Suppressor macrophage treated with lipopolysaccharide for 4 hours (primary cell): ENCODE data around the gene DDX39A.
A peak's percentile ranks its signal among the peaks of the same experiment; 100 is the strongest.

Experiments used
- DNase-seq: peaks from one replicate; pipeline ENCODE4 v3.0.0-alpha.2; 2020

DDX39A gene

GRCh38 chr19:14433554-14434501, 14.7 kb upstream of the DDX39A start:
- DNase-seq: no peak

- DNase-seq: peak; percentile 61
Measured at GRCh38 chr19:14432791-14433553, 13.8 kb upstream of the DDX39A start, which contains the start of gene PKN1. Gene PKN1 (plus strand): TSS chr19:14433306. CDS start chr19:14433522, 216 bp downstream.

GRCh38 chr19:14430712-14431111, 11.6 kb upstream of the DDX39A start:
- DNase-seq: no peak

- no peak for DNase-seq
Measured at GRCh38 chr19:14428882-14429416, 9.8 kb upstream of the DDX39A start.

- no peak for DNase-seq
Measured at GRCh38 chr19:14427461-14427860, 8.3 kb upstream of the DDX39A start.

GRCh38 chr19:14425696-14426138, 6.6 kb upstream of the DDX39A start:
- DNase-seq: no peak

GRCh38 chr19:14418856-14419105, 360 bp downstream of the DDX39A start:
- DNase-seq: peak; percentile 85

GRCh38 chr19:14416817-14417231, 2.3 kb downstream of the DDX39A start:
- peak; percentile 50 for DNase-seq

- peak; percentile 31 for DNase-seq
Measured at GRCh38 chr19:14414926-14415690, 4.0 kb downstream of the DDX39A start.

GRCh38 chr19:14413693-14414181, 5.4 kb downstream of the DDX39A start:
- no peak for DNase-seq

- DNase-seq: no peak
Measured at GRCh38 chr19:14412996-14413692, 6.0 kb downstream of the DDX39A start.

- no peak for DNase-seq
Measured at GRCh38 chr19:14412324-14412995, 6.7 kb downstream of the DDX39A start.

GRCh38 chr19:14411938-14412245, 7.2 kb downstream of the DDX39A start:
- DNase-seq: no peak

- no peak for DNase-seq
Measured at GRCh38 chr19:14411161-14411937, 7.8 kb downstream of the DDX39A start.

GRCh38 chr19:14410091-14411051, 8.8 kb downstream of the DDX39A start:
- DNase-seq: no peak

GRCh38 chr19:14409146-14410023, 9.8 kb downstream of the DDX39A start:
- DNase-seq: no peak

GRCh38 chr19:14408491-14409145, 10.5 kb downstream of the DDX39A start:
- no peak for DNase-seq
